ENCODE data around the gene TTI1.

TTI1 gene

GRCh38 chr20:38033330-38034107 lies at the start of gene TTI1, which contains the start of gene RPRD1B:
TSS of gene TTI1 (minus strand) at chr20:38033456. CDS start at chr20:38013816, 19,640 bp downstream.
TSS of gene RPRD1B (plus strand) at chr20:38033746. CDS start at chr20:38033948, 202 bp downstream.
- TF ChIP-seq CTCF (IDR thresholded peaks at IDR 0.05; ENCODE audit: insufficient read depth, low read depth, low read length, missing control alignments) = no peak
- DNase-seq (ENCODE audit: low read depth) = peak; percentile 91
- H3K4me3 ChIP-seq (ENCODE audit: low read length) = peak within 1 kb of the TSS; percentile 90

GRCh38 chr20:38082894-38083293 lies 49.6 kb upstream of the TTI1 start:
- H3K4me3 ChIP-seq (ENCODE audit: low read length) = no peak overlapping the region
- TF ChIP-seq CTCF (IDR thresholded peaks at IDR 0.05; ENCODE audit: insufficient read depth, low read depth, low read length, missing control alignments) = no peak

GRCh38 chr20:38081575-38081974 lies 48.3 kb upstream of the TTI1 start:
- no peak for DNase-seq (ENCODE audit: low read depth)
- no peak overlapping the region for H3K4me3 ChIP-seq (ENCODE audit: low read length)
- TF ChIP-seq CTCF (IDR thresholded peaks at IDR 0.05; ENCODE audit: insufficient read depth, low read depth, low read length, missing control alignments) = no peak

More at GRCh38 chr20:38082894-38083293, 49.6 kb upstream of the TTI1 start:
- DNase-seq (ENCODE audit: low read depth) = no peak

GRCh38 chr20:38079353-38079752 lies 46.1 kb upstream of the TTI1 start:
- no peak for DNase-seq (ENCODE audit: low read depth)
- H3K4me3 ChIP-seq (ENCODE audit: low read length) = no peak overlapping the region
- TF ChIP-seq CTCF (IDR thresholded peaks at IDR 0.05; ENCODE audit: insufficient read depth, low read depth, low read length, missing control alignments) = no peak

- TF ChIP-seq CTCF (IDR thresholded peaks at IDR 0.05; ENCODE audit: insufficient read depth, low read depth, low read length, missing control alignments) = no peak
- DNase-seq (ENCODE audit: low read depth) = no peak
- H3K4me3 ChIP-seq (ENCODE audit: low read length) = no peak overlapping the region
Observed at GRCh38 chr20:38078084-38078483, 44.8 kb upstream of the TTI1 start.

- DNase-seq (ENCODE audit: low read depth) = no peak
- H3K4me3 ChIP-seq (ENCODE audit: low read length) = no peak overlapping the region
- no peak for TF ChIP-seq CTCF (IDR thresholded peaks at IDR 0.05; ENCODE audit: insufficient read depth, low read depth, low read length, missing control alignments)
Observed at GRCh38 chr20:38076548-38076947, 43.3 kb upstream of the TTI1 start.

All from epithelial cell of esophagus (primary cell).